ENCODE results near the gene SLC6A7. TPM values are rescaled to one million over a fixed set of nuclear protein-coding genes. Genes with fewer than 3 reads are reported as not detected.
A peak's percentile ranks its signal among the peaks of the same experiment; 100 is the strongest.

Gene SLC6A7
- polyA plus RNA-seq, 1 of the 3 experiments (the other 2 are of a cell fraction): not detected

DNA sequence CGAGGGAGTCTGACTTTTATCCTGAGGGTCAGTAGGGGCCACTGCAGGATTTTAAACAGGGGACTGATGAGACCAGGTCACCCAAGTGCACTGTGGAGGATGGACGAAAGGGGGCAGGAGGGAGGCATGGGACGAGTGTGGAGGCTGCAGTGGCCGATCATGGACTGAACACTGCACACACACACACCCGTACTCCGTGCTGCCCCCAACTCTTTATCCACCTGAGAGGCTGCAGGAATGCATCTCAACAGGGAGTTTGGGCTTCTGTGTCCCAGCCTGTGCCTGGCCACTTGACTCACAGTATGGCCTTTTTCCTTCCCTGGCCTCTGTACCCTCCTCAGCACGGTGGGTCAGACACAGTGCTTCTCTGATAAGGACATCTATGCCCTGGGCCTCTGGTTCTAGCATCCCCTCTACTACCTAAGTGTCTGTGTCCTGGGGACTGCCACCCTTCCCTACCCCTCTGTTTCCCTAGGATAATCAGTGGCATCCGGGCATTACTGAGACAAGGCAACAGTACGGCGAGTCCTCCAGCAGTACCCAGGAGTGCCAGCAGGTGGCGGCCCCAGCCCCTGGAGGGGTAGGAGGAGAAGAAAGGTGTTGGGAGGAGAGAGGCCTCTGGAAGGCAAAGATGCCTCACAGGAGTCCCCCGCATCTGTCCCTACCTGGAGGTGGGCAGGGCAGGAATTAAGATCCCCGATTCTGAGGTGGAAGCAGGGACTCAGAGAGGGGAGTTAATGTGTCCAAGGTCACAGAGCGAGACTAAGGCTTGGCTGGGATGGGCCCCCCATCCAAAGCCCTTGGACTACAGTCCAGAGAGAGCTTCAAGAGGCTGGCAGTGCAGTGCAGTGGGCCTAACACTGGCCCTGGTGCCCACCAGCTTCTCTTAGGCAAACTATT, 28.4 kb upstream of the SLC6A7 start:
- WGBS (ENCODE audit: low lambda C conversion rate): 51% methylated on average over 14 of the region's 14 CpGs
- no peaks in the 10 kb centered on the region for H4K20me1 ChIP-seq (ENCODE audit: insufficient read depth)
- no peak overlapping the region for H3K9ac ChIP-seq
- no peaks in the 10 kb centered on the region for H3K79me2 ChIP-seq (ENCODE audit: insufficient read depth)
- no peaks in the 10 kb centered on the region for H3K27me3 ChIP-seq (ENCODE audit: insufficient read depth)
- H2AFZ ChIP-seq (ENCODE audit: low read depth): no peak overlapping the region; the same call in 1 of the 2 replicates
- no peaks in the 10 kb centered on the region for H3K9me3 ChIP-seq
- CTCF ChIA-PET: interaction anchor here (0.6 to 1.9 kb wide), 22 partner anchors 8 to 189 kb away, joined by 3 to 17 read pairs (median 4); no protein-coding TSS in a partner anchor
- H3F3A ChIP-seq (replicated peaks; ENCODE audit: insufficient read depth): peaks cover 13% of the 10 kb centered on the region
- H3K4me3 ChIP-seq (ENCODE audit: low read depth in 2 of 2, low read length in 1 of 2): no peak overlapping the region
- H3K9me2 ChIP-seq: no peaks in the 10 kb centered on the region
- POLR2A ChIA-PET: no interaction called here
- H3K4me2 ChIP-seq: no peak overlapping the region
- peaks cover 26 to 56% of the 10 kb centered on the region in 2 experiments for H3K4me1 ChIP-seq (ENCODE audit: control insufficient read depth in 1 of 2, insufficient read depth in 2 of 2, low read depth in 1 of 2, low read length in 1 of 2)
- H3K27ac ChIP-seq (ENCODE audit: low read depth in 2 of 2, low read length in 1 of 2): peak overlapping the region in 1 of 2 experiments; percentile 96; a peak in 2 of 4 replicates
- TF ChIP-seq RFX5 (IDR thresholded peaks at IDR 0.05; ENCODE audit: low read length): no peak
- no peak for TF ChIP-seq JUND (IDR thresholded peaks at IDR 0.05)
- TF ChIP-seq, protein P1, sequence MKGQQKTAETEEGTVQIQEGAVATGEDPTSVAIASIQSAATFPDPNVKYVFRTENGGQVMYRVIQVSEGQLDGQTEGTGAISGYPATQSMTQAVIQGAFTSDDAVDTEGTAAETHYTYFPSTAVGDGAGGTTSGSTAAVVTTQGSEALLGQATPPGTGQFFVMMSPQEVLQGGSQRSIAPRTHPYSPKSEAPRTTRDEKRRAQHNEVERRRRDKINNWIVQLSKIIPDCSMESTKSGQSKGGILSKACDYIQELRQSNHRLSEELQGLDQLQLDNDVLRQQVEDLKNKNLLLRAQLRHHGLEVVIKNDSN (IDR thresholded peaks at IDR 0.05; ENCODE audit: borderline replicate concordance, low read depth): no peak
- no peak for TF ChIP-seq TCF12 (IDR thresholded peaks at IDR 0.05)
- TF ChIP-seq, protein P2, sequence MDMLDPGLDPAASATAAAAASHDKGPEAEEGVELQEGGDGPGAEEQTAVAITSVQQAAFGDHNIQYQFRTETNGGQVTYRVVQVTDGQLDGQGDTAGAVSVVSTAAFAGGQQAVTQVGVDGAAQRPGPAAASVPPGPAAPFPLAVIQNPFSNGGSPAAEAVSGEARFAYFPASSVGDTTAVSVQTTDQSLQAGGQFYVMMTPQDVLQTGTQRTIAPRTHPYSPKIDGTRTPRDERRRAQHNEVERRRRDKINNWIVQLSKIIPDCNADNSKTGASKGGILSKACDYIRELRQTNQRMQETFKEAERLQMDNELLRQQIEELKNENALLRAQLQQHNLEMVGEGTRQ (IDR thresholded peaks at IDR 0.05; ENCODE audit: borderline replicate concordance, low read depth, low read length): no peak
- TF ChIP-seq, protein P3, sequence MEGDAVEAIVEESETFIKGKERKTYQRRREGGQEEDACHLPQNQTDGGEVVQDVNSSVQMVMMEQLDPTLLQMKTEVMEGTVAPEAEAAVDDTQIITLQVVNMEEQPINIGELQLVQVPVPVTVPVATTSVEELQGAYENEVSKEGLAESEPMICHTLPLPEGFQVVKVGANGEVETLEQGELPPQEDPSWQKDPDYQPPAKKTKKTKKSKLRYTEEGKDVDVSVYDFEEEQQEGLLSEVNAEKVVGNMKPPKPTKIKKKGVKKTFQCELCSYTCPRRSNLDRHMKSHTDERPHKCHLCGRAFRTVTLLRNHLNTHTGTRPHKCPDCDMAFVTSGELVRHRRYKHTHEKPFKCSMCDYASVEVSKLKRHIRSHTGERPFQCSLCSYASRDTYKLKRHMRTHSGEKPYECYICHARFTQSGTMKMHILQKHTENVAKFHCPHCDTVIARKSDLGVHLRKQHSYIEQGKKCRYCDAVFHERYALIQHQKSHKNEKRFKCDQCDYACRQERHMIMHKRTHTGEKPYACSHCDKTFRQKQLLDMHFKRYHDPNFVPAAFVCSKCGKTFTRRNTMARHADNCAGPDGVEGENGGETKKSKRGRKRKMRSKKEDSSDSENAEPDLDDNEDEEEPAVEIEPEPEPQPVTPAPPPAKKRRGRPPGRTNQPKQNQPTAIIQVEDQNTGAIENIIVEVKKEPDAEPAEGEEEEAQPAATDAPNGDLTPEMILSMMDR (IDR thresholded peaks at IDR 0.05): peak; percentile 94
- TF ChIP-seq FOXJ3 (CRISPR knock-in tag; IDR thresholded peaks at IDR 0.05): no peak
- TF ChIP-seq SMC3 (IDR thresholded peaks at IDR 0.05; ENCODE audit: low read depth, low read length): peak; percentile 85
- TF ChIP-seq MXI1 (IDR thresholded peaks at IDR 0.05; ENCODE audit: low read depth, low read length): no peak
- peak; percentile 80 for TF ChIP-seq RAD21 (IDR thresholded peaks at IDR 0.05; ENCODE audit: low read length)
- no peak for TF ChIP-seq NRF1 (IDR thresholded peaks at IDR 0.05; ENCODE audit: low read depth, low read length)
- DNase-seq: peak; percentile 89
- H3K36me3 ChIP-seq (replicated peaks in 1 of 2; ENCODE audit: control insufficient read depth in 1 of 2, insufficient read depth in 2 of 2, low read length in 1 of 2): no peaks in the 10 kb centered on the region

DNA sequence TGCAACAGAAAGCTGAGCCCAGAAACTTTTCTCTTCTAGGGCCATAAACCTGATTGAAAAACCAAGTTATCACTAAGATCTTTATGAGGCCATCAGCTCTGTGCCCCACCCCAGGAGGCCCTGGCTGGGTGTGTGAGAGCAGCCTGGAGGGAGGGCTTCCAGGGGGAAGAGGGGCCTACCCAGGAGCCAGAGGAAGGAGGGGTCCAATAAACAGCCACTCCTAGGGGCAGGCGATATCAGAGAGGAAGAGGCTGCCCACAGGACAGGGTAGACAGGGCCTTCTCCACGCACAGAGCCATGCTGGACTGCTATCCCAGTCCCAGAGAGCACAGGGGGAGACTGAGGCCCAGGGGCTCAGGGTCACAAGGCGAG, 27.7 kb upstream of the SLC6A7 start:
- no peaks in the 10 kb centered on the region for H3K9me3 ChIP-seq
- ChIA-PET CTCF (interaction anchor here (0.6 to 1.9 kb wide), 19 partner anchors 9 to 188 kb away, joined by 3 to 17 read pairs (median 5); no protein-coding TSS in a partner anchor), POLR2A (no interaction called here)
- no peak overlapping the region for H3K4me3 ChIP-seq (ENCODE audit: low read depth in 2 of 2, low read length in 1 of 2)
- no peak for DNase-seq
- 92% methylated on average over 2 of the region's 3 CpGs for WGBS (ENCODE audit: low lambda C conversion rate)
- no peaks in the 10 kb centered on the region for H3K36me3 ChIP-seq (replicated peaks in 1 of 2; ENCODE audit: control insufficient read depth in 1 of 2, insufficient read depth in 2 of 2, low read length in 1 of 2)
- H3K27me3 ChIP-seq (ENCODE audit: insufficient read depth): no peaks in the 10 kb centered on the region
- H3K4me1 ChIP-seq (ENCODE audit: control insufficient read depth in 1 of 2, insufficient read depth in 2 of 2, low read depth in 1 of 2, low read length in 1 of 2): peaks cover 23 to 54% of the 10 kb centered on the region in 2 experiments
- H3K27ac ChIP-seq (ENCODE audit: low read depth in 2 of 2, low read length in 1 of 2): peak overlapping the region in 1 of 2 experiments; percentile 14; a peak in 1 of 4 replicates
- H4K20me1 ChIP-seq (ENCODE audit: insufficient read depth): no peaks in the 10 kb centered on the region
- no peak overlapping the region for H3K9ac ChIP-seq
- no peak overlapping the region for H3K4me2 ChIP-seq
- peaks cover 10% of the 10 kb centered on the region for H3F3A ChIP-seq (replicated peaks; ENCODE audit: insufficient read depth)
- H2AFZ ChIP-seq (ENCODE audit: low read depth): no peak overlapping the region
- H3K79me2 ChIP-seq (ENCODE audit: insufficient read depth): no peaks in the 10 kb centered on the region
- no peaks in the 10 kb centered on the region for H3K9me2 ChIP-seq
- TF ChIP-seq RCOR1 (IDR thresholded peaks at IDR 0.05; ENCODE audit: low read length) (no peak), RAD21 (IDR thresholded peaks at IDR 0.05; ENCODE audit: low read length) (no peak), CHD2 (IDR thresholded peaks at IDR 0.05; ENCODE audit: low read length, partially characterized antibody) (no peak), TEAD4 (IDR thresholded peaks at IDR 0.05; ENCODE audit: borderline replicate concordance, insufficient read depth) (no peak), YY1 (IDR thresholded peaks at IDR 0.05; ENCODE audit: low read depth) (no peak), MXI1 (IDR thresholded peaks at IDR 0.05; ENCODE audit: low read depth, low read length) (no peak), FOXJ3 (CRISPR knock-in tag; IDR thresholded peaks at IDR 0.05) (no peak), JUND (IDR thresholded peaks at IDR 0.05) (no peak), FOSL2 (IDR thresholded peaks at IDR 0.05; ENCODE audit: borderline replicate concordance, low read depth) (no peak), ELF1 (IDR thresholded peaks at IDR 0.05) (no peak)
- TF ChIP-seq, protein P3 (IDR thresholded peaks at IDR 0.05): no peak
- TF ChIP-seq, protein P4, sequence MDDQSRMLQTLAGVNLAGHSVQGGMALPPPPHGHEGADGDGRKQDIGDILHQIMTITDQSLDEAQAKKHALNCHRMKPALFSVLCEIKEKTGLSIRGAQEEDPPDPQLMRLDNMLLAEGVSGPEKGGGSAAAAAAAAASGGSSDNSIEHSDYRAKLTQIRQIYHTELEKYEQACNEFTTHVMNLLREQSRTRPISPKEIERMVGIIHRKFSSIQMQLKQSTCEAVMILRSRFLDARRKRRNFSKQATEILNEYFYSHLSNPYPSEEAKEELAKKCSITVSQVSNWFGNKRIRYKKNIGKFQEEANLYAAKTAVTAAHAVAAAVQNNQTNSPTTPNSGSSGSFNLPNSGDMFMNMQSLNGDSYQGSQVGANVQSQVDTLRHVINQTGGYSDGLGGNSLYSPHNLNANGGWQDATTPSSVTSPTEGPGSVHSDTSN (IDR thresholded peaks at IDR 0.05): no peak
- TF ChIP-seq, protein P1 (IDR thresholded peaks at IDR 0.05; ENCODE audit: borderline replicate concordance, low read depth): no peak
